GM21723 (cell line): ENCODE data around the gene UFM1.
"Not testable (repeated sequence)": the region's sequence is repeated elsewhere in the genome, so short reads cannot be mapped to it uniquely, and the experiment has no call there.

Experiments used
- ATAC-seq: cut with Tn5 transposase; IDR thresholded peaks from one replicate; pipeline ENCODE4 v1.9.1; 2021; ENCODE audit warnings: mild to moderate bottlenecking, moderate library complexity; ENCODE audit not compliant: unreplicated experiment

Gene UFM1

DNA sequence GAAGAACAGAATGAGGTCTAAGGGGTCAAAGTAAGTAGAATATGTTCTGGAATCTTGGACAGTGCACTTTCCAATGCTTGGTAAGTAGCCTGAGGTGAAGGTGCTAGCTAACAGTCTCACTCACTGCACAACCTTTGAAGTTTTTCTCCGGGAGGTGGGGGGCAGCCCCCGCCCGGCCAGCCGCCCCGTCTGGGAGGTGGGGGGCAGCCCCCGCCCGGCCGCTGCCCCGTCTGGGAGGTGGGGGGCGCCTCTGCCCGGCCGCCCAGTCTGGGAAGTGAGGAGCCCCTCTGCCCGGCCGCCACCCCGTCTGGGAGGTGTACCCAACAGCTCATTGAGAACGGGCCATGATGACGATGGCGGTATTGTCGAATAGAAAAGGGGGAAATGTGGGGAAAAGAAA, 14.1 kb downstream of the UFM1 start:
- not testable (repeated sequence) for ATAC-seq

DNA sequence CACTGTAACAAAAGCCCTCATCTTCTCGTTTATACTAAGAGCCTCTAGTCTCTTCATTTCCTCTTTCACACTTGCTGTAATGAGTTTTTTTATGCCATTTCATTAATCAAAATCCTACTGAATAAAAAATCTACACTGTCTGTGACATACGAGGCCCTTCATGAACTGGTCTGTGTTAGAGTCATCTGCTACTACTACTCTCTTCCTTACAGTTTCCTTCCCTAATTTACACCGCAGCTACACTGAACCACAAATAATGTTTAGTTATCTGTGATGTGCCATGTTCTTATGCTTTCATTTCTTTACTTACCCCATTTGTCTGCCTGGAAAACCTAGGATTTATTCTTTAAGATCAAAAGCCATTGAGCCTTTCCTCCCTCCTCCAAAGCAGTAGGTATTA, 16.0 kb downstream of the UFM1 start:
- ATAC-seq = no peak

DNA sequence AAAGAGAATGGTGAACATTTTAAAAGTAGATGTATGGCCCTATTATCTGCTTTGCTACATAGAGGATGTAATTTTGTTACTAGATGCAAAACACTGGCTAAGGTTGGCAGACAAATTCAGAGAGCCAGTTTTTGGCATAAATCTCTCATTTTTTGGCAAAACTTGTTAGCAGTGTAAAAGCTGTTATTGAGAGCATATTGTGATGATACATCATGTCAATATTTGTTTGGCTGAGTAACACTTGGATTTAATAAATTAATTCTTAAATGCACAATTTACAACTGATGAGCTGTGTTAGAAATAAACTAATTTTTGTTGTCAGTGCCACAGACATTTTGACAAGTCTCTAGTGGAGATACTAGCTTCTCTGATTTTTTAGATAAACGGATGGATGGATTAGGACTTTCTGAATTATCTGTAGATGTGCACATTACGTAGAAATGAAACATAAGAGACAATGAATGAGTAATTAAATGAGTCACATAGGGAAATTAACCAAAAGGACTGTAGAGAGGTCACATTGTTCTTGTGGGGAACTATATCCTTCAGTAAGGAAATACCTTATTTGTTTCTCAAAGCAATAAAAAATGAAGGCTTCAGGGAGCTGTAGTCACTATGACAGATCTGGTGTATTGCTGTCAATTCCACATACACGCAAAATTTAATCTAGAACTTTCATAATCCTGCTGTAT, 17.4 kb downstream of the UFM1 start:
- ATAC-seq = no peak

DNA sequence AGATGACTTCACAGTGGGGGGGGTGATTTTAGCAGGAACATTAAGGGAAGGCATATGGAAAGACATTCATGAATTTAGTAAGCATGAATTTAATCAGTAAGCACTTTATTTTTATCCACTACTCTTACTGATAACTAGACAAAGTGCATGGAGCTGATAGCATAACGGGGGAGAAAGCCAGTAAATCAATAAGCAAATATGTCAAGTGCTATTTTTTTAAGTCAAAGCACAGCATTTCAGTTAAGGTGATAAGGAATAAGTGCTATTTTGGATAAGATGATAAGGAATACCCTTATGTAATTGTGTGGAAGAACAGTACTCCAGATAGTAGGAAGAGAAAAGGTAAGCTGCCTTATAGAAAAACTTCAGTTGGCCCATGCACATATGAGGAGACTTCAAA, 19.4 kb downstream of the UFM1 start:
- no peak for ATAC-seq

DNA sequence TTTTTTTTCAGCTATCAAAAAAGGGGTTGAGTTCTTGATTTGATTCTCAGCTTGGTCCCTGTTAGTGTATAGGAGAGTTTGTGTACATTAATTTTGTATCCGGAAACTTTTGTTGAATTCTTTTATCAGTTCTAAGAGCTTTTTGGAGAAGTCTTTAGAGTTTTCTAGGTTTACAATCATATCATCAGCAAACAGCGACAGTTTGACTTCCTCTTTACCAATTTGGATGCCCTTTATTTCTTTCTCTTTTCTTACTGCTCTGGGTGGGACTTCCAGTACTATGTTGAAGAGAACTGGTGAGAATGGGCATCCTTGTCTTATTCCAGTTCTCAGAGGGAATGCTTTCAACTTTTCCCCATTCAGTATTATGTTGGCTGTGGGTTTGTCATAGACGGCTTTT, 20.4 kb downstream of the UFM1 start:
- not testable (repeated sequence) for ATAC-seq

DNA sequence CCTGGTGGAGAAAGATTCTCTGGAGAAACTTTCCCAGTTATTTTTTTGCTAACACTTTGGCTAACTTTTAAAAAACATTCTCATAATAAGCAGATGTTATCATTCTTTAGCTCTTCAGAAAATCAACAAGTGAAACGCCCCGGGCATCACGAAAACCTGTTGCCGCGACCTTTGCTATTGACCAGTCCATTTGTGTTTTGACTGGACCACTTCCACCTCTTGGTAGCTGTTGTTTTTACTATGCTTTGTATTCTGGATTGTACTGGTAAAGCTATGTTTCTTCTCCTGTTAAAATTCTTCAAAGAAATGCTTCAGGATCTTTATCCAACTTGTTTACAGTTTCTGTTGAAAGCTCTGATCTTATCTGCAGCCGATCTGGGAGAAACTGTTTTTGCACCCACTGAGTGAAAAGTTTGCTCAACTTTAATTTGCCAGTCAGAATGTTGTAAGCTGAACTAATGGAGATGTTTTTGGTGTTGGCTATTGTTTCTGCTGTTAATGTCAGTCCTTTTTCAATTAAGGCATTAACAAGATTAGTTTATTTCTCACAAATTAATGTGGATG, 23.3 kb downstream of the UFM1 start:
- ATAC-seq = no peak

DNA sequence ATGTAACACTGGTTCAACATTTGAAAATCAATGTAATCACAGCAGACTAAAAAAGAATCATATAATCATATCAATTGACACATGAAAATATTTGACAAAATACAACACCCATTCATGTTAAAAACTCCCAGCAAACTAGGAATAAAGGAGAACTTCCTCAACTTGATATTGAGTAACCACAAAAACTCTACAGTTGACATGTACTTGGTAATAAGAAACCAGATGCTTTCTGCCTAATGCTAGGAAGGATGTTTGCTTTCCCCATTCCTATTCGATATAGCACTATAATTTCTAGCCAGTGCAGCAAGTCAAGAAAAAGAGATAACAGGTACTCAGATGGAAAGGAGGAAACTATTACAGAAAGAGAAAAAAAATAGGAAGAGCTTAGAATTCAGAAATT, 26.9 kb downstream of the UFM1 start:
- no peak for ATAC-seq

DNA sequence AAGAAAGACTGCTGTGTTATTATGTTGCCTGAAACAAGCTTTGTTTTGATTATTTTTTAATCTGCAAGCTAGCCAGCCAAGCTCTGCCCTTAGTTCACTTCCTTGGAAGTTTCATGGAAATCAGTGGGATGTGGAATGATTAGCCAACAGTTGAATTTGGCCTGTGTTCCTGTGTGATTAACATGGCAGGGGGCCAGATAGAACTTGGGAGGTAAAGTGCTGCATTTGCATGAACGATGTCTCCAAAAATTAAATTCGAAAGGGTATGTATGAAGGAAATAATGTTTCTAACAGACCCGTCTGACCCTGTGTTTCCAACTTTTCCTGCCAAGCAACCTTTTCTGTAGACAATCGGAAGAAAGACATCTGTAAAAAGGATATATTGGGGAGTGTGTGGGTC, 32.2 kb downstream of the UFM1 start:
- ATAC-seq = no peak

DNA sequence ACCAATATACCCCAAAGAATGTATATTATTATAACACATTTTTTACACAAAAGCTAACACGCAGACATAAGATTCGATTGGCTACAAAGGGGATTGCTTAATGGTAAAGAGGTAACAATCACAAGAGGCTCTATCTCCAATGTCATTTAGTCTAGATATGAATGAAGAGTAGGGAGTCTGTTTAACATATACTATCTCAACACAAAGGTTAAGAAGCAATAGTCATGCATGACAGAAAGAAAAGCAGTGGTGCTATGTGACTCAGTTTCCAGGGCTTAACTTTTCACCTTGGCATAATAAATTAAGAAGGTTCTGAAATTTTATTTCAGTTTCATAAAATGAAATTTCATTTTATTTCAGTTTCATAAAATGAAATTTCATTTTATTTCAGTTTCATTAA, 33.3 kb downstream of the UFM1 start:
- no peak for ATAC-seq

DNA sequence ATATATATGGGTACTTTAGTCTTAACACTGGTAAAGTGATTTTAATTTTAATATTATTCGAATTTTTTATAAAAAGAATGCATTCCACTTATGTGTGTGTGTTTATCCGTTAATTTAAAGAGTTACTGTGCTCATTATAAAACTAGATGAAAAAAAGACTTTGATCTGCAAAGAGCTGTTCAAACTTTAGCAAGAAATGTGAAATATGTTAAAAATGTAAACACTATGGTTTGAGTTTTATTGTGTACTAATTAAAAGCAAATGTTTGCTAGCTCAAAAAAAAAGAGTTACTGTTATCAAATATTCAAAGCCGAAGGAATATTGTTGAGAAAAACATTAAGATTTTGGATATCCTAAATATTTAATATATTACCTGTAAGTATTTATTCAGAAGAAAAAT, 34.5 kb downstream of the UFM1 start:
- no peak for ATAC-seq

DNA sequence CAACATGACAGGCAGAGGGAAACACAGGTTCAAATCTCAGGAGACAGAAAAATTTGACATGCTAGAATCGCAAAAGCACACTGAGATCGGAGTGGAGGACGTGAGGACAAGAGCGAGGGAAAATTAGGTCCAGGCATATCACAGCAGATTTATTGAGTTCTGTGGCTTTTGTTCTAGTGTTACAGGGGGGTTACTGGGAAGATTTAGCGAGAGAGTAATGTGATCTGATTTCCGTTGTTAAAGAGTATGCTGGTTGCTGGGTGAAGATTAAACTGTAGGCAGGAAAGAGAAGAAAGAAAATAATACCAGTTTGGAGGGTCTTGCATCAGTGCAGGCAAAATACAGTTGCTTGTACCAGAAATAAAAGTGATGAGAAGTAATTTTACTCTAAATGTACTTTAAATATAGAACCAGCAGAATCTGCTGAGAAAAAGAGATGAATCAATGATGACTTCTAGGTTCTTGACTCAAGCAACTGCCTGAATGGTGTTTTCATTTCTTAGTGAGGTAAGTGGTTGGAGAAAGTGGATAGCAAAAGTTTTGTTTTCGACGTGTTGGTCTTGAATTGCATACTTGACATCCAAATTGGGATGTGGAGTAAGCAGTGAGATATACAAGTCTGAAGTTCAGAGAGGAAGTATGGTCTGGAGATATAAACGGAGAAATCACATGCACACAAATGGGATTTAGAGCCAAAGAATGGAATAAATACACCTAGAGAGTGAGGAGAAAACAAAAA, 35.7 kb downstream of the UFM1 start:
- no peak for ATAC-seq

DNA sequence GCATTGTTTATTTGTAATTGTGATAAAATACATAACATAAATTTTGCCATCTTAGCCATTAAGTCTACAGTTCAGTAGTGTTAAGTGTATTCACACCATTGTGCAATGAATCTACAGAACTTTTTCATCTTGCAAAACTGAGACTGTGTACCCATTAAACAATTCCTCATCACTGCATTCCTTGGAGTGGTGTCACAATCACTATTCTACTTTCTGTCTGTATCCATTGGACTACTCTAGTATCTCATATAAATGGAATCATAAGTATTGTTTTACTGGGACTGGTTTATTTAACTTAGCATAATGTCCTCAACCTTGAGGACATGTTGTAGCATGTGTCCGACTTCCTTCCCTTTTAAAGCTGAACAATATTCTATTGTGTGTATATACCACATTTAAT, 36.8 kb downstream of the UFM1 start:
- ATAC-seq = no peak

DNA sequence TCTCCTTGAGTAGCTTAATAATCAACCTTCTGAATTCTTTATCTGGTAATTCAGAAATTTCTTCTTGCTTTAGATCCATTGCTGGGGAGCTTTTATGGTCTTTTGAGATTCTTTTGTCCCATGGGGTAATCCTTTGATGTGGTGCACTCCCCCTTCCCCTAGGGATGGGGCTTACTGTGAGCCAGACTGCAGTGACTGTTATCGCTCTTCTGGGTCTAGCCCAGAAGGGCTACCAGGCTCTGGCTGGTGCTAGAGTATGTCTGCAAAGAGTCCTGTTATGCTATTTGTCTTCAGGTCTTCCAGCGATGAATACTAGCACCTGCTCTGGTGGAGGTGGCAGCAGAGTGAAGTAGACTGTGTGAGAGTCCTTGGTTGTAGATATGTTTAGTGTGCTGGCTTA, 41.7 kb downstream of the UFM1 start:
- no peak for ATAC-seq

DNA sequence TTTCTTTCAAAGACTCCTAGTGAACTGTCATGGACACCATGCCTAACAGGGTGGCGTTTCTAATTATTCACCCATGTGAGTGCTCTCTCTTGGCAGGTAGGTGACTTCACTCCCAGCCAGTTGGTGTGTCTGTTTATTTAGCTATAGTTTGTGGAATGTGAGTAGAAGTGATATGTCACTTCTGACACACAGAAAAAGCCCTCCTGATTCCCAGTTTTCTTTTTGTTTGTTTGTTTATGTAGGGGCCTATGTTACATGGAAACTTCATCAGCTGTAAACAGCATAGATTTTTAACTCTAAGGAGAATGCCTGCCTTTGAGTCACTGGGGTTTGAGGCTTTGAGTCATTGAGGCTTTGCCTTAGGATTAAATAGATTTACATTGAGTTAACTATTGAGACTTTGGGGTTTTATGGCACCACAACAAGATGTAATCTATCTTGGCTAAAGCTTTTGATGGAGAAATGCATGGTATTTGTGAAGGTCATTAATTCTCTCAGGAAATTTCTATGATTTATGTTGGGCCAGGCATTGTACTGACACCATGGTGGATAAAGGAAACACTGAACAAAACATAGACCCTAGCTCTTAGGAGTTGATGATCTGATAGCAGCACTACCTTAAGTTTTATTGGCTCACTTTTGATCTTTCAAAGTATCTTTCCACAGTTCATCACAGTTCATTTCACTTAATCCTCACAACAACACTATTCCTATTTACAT, 45.3 kb downstream of the UFM1 start:
- ATAC-seq = no peak

DNA sequence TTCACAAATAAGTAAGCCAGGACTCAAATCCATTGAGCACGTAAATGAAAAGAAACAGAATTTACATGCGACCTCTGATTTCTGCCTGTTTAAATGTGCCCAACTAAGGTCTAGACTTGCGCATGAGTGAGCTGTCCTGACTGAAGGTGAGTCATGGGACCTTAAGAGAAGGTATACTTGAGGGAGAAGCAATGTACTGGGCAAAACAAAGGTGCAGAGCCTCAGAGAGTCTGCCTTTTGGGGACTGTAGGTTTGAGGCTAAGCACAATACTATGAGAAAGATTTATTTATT, 45.8 kb downstream of the UFM1 start:
- ATAC-seq = no peak

DNA sequence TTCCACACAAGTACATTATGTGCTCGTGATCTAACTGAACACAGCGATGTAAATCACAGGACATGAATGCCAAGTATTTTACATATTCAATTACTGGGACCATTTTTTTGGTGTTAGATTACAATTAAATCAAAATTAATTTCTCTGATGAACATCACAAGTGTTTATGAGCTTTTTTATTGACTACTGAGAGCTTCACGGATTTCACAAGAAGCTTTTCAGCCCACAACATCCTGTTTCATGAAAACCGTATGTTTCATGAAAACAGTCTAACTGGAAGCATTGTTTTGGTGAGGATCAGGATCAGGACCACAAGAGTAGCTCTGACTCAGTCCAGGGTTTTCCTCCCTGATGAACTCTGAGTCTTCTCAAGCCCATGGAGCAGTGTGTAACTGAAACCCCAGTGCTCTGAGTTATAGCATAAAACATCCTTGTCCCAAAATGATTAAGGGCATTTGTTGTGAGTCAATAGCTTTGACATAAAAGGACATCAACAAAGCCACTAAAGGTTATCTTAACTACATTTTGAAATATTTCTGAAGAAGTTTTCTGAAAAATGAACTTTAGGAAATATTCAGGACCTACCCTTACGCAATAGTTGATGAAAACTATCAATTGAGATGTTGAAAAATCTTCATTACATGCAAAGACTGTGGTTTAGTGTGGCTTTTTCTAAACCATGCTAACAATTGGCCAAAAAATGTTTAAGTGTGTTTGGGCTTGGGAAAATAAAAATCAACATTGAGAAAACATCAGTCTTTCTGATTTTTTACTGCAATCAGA, 49.3 kb downstream of the UFM1 start:
- no peak for ATAC-seq

DNA sequence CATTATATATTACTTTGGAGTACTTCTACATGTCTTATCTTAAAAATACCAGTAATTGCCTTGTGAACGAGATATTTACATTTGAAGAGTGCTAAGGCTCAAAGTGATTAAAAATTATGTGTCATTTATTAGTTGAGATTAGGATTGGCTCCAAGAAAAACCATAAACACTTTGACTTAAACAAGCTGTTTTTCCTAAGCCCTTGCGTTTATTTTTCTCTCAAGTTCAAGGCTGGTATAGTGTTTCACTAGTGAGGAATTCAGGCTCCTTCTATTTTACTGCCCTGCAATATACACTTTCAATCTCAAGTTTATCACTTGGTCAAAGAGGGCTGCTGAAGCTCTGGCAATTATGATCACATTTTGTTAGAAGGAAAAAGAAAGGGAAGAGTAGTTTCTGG, 49.9 kb downstream of the UFM1 start:
- ATAC-seq = no peak

DNA sequence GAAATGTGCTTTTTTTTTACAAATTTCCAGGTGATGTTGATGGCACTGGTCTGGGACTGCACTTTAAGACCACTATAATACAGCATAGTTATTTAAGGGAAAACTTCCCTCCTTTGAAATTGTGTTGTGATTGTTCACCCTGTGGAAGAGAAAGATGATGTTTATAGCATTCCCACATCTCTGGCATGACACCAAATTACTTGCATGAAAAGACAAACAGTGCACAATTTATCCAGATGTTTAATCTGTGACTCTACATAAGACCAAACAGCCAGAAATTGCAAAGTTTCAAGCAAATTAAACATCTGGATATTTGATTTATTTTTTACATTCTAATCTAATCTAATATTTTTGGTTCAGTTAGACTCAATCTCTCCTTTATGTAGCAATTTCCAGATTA, 51.6 kb downstream of the UFM1 start:
- no peak for ATAC-seq

DNA sequence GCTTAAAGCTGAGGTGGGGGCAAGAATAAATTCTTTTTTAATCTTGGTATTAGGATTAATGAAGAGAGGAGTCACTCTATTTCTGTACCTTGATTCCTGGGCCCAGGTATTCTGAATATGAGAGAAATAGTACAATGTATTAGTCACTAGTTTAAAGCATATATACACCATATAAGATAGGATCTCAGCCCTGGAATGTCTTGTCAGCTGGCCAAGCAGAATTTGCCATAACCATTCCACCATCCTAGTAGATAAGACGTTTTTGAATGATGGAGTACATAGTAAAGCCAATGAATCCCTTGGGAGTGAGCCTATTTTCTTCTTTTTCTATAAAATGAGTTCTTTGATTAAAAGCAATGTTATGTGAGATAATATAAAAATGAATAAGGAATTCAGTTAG, 55.6 kb downstream of the UFM1 start:
- ATAC-seq = no peak

DNA sequence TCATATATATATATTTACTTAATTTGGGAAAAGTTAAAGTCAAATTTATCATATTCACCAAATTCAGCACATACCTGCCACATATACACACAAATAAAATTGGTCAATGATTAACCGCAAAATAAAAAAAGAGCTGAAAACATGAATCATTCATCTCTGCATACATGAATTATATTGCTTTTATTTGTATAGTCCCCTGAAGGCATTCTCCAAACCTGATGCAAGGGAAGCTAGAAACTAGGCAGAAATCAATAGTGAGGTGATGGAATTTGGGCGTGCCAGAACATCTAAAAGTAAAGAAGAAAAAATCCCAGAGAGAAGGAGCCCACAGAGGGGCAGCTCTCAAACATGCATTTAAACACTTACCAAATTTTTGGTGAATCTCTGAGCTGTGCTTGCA, 60.1 kb downstream of the UFM1 start:
- no peak for ATAC-seq

DNA sequence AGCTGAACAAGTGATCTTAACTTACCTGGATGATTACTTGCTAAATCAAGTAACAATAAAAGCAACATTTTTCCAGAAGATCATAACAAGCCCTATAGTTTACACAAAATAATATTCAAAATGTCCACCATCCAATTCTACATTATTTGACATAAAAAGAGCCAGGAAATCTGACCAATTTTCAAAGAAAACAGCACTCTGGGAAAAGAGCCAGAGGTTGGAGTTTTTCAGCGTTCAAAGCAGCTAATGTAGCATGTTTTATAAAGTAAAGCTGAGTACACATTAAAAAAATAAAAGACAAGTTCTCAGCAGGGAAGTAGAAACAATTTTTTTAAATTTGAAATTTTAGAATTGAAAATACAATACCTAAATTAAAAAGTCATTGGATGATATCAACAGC, 62.6 kb downstream of the UFM1 start:
- no peak for ATAC-seq
